GM23338 (cell line): ENCODE measurements around the gene PEX19.

Experiments used
- CTCF ChIP-seq, 2 experiments: fragments of 200-600 bp in 1 of 2; sonication (generic) in 1 of 2; conservative IDR thresholded peaks; 2 replicates each; pipeline versions ENCODE4 v1.5.1 to v1.6.1; 2016 to 2017; ENCODE audit warnings: antibody characterized with exemption in 2 of 2, low read depth in 2 of 2, mild to moderate bottlenecking in 2 of 2, moderate library complexity in 1 of 2
- EZH2 ChIP-seq: fragments of 200-600 bp; sonication (generic); IDR thresholded peaks from one replicate; pipeline ENCODE4 v1.8.0; 2017; ENCODE audit warnings: antibody characterized with exemption, mild to moderate bottlenecking, low read depth; ENCODE audit not compliant: unreplicated experiment
- EZH2phosphoT487 ChIP-seq: fragments of 200-600 bp; sonication (generic); IDR thresholded peaks from one replicate; pipeline ENCODE4 v1.8.1; 2018; ENCODE audit warnings: antibody characterized with exemption; ENCODE audit not compliant: unreplicated experiment
- POLR2AphosphoS5 ChIP-seq: IDR thresholded peaks from 2 replicates; pipeline ENCODE4 v1.6.1; 2016; ENCODE audit warnings: antibody characterized with exemption, low read depth
- REST ChIP-seq: IDR thresholded peaks from one replicate; pipeline ENCODE4 v1.6.1; 2018; ENCODE audit warnings: antibody characterized with exemption; ENCODE audit not compliant: unreplicated experiment

- no peak for TF ChIP-seq EZH2
- no peak for TF ChIP-seq CTCF (conservative IDR thresholded peaks at IDR 0.05; ENCODE audit: low read depth in 2 of 2)
- TF ChIP-seq EZH2phosphoT487: no peak
- TF ChIP-seq POLR2AphosphoS5: no peak
- no peak for TF ChIP-seq REST
Measured at GRCh38 chr1:160300173-160300572, 15.2 kb upstream of the PEX19 start.
